Activated CD8-positive, alpha-beta memory T cell treated with anti-CD3 and anti-CD28 coated beads for 24 hours (primary cell): ENCODE data around the gene PLEKHS1.
"Not testable (repeated sequence)": the region's sequence is repeated elsewhere in the genome, so short reads cannot be mapped to it uniquely, and the experiment has no call there.

ENCODE experiments used
- DNase-seq: peaks from one replicate; pipeline ENCODE4 v3.0.0-alpha.2; 2020

Gene PLEKHS1

DNA sequence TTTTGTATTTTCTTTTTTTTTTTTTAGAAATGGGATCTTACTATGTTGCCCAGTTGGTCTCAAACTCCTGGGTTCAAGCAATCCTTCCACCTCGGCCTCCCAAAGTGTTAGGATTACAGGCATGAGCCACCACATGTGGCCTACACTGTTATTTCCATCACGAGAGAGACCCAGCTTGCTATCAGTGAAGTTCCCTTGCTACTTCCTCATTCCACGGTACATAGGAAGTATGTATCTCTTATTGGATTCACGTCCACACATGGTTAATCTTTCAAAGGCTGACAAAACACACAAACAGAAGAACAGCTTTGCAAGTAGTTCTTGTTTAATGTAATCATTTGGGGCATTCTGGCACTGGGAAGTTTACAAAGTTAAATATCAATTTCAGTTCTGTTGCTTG lies 51.5 kb downstream of the PLEKHS1 start:
- DNase-seq = no peak

- no peak for DNase-seq
Measured at GRCh38 chr10:113806503-113806902, 55.0 kb downstream of the PLEKHS1 start.

DNA sequence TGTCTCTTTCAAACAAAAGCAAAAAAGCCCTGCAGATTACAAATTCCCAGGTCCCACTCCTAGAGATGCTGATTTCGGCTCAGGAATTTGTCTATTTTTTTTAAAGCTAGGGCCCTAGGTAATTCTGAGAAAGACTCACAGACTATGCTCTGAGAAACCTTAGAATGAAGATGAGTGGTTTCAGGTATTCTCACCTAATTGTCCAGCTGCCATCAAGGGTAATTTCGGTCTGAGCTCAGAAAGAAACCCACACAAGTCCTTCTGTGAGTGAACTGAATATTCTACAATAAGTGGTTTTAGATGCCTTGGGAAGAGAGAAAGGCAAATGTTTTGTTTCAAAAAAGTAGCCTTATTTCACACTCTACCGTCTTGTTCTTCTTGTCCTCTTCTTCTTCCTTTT lies 56.7 kb downstream of the PLEKHS1 start:
- DNase-seq = no peak

- DNase-seq = not testable (repeated sequence)
Measured at GRCh38 chr10:113814700-113815099, 63.2 kb downstream of the PLEKHS1 start.

- DNase-seq = no peak
Measured at GRCh38 chr10:113819989-113820388, 68.5 kb downstream of the PLEKHS1 start.

GRCh38 chr10:113820507-113820906 lies 69.0 kb downstream of the PLEKHS1 start:
- DNase-seq = no peak

DNA sequence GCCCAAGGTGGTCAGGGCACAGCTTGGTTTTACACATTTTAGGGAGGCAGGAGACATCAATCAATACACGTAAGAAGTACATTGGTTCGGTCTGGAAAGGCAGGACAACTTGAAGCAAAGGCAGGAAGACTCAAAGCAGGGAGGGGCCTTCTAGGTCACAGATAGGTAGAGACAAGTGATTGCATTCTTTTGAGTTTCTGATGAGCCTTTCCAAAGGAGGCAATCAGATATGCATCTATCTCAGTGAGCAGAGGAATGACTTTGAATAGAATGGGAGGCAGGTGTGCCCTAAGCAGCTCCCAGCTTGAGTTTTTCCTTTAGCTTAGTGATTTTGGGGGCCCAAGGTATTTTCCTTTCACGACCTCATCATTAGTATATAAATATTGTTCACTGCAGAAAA lies 69.8 kb downstream of the PLEKHS1 start:
- not testable (repeated sequence) for DNase-seq

- no peak for DNase-seq
Measured at GRCh38 chr10:113822174-113822573, 70.7 kb downstream of the PLEKHS1 start.

DNA sequence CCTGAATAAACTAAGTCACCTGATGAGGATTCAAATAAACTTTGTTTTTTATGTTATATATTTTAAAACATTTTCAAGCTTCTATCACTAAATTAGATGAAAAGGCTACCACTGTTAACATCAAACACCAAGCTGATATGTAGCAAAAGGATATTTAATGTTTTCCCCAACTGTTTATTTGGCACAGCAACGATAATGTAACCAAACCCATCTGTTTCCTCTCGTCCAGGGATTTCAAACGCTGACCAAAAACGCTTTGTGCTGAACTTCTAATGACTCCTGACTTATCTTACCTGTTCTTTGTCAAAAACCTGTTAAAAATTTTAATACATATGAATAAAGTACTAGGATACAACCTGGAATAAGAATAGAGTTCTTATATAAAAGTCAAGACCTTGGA lies 71.9 kb downstream of the PLEKHS1 start:
- DNase-seq = no peak

- DNase-seq = no peak
Measured at GRCh38 chr10:113825791-113826190, 74.3 kb downstream of the PLEKHS1 start.

DNA sequence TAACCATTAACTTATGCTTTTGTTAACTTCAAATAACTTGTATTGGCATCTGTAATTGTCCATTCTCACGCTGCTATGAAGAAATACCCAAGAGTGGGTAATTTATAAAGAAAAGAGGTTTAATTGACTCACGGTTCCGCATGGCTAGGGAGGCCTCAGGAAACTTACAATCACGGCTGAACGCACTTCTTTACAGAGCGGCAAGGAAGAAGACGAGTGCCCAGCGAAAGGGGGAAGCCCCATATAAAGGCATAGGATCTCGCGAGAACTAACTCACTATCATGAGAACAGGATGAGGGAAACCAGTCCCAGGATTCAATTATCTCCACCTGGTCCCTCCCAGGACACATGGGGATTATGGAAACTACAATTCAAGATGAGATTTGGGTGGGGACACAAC lies 77.1 kb downstream of the PLEKHS1 start:
- not testable (repeated sequence) for DNase-seq
